ENCODE data around the gene NFE2L3.
"Not testable (repeated sequence)": the region's sequence is repeated elsewhere in the genome, so short reads cannot be mapped to it uniquely, and the experiment has no call there.

NFE2L3 gene

GRCh38 chr7:26186364-26187311, 34.6 kb downstream of the NFE2L3 start:
- no peak for DNase-seq (ENCODE audit: low read depth)

- no peak for DNase-seq (ENCODE audit: low read depth)
These were observed 35.6 kb downstream of the NFE2L3 start for GRCh38 chr7:26187380-26188205.

DNA sequence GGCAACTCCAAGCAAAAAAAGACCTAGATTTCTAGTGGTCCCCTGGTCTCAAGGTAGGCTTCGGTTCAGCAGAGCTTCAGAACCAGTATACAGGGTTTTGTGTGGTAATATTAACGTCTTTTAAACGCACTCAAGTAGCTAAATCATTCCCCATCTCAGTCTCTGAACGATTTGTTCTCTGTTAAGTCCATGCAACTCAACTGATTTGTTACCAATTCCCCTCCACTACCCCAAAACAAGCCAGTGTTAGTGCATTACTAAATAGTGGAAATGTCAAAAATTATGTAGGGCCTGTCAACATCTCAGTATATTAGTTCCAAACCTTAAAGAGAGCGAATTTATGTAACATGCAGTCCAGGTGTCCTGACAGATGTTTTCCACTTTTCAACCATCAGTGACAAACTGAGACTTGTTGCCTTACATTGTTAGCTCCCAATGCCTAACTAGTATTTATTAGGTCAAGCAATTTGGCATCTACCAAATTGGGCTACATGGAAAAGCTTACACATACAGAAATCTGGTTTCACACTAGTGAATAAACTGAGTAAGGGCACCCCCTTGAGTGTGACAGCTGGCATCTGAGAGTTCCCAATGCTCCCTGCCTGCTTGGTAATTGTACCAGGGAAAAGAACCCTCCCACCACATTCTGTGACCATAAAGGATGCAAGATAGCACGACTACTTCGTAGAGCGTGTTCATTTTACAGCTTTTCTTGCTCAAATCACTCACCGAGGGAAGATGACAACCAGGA, 36.4 kb downstream of the NFE2L3 start:
- no peak for DNase-seq (ENCODE audit: low read depth)

DNA sequence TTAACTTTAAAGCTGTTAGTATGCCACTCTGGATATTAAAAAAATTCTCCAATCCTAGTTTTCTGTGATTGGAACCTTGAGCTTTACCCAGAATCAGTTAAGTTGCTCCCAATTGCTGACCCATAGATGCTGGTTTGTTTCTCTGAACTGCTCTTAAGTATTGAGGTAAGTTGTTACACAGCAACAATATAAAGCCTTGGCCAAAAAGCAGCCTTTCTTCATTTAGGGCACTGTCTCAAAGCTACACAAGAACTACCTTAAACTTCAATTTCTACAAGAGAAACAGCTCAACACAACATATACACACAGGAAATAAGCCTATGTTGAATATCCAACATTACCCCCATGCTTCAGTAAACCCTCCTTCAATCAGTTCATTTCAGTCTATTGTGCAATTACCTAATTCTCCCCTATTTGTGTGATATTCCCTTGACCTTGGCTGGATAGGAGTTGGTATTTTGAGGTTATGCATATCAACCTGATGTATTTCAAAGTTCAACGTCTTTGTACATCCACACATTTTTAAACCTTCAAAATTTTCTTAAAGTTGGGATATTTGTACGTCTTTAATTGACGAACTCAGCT, 37.1 kb downstream of the NFE2L3 start:
- DNase-seq (ENCODE audit: low read depth), result no peak

GRCh38 chr7:26189697-26190096, 37.7 kb downstream of the NFE2L3 start:
- DNase-seq (ENCODE audit: low read depth), result no peak

GRCh38 chr7:26190417-26190869, 38.4 kb downstream of the NFE2L3 start:
- DNase-seq (ENCODE audit: low read depth), result no peak

GRCh38 chr7:26191233-26191973, 39.4 kb downstream of the NFE2L3 start:
- DNase-seq (ENCODE audit: low read depth), result no peak

DNA sequence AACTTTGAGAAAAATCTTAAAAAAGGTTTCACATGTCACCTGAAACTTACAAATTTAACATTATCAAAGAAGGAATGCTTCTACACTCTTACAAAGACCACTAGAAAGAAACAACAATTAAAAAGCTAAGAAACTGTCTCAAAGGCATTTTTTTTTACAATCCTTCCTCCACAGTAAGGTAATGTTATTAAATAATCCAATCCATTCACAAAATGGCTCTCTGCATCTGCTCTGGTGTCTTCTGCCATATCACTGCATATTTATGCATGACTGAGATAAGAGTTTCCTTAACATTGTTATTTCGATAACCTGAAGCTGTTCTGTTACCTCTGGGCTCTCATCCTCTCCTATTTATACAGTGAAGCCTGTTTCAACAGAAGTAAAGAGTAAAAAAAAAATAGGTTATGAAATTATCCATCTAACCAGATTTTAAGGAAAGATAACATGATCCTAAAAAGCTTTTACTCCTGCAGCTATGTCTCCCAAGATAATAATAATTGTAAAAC, 40.0 kb downstream of the NFE2L3 start:
- DNase-seq (ENCODE audit: low read depth), result no peak

GRCh38 chr7:26192485-26193087, 40.6 kb downstream of the NFE2L3 start:
- DNase-seq (ENCODE audit: low read depth), result no peak

DNA sequence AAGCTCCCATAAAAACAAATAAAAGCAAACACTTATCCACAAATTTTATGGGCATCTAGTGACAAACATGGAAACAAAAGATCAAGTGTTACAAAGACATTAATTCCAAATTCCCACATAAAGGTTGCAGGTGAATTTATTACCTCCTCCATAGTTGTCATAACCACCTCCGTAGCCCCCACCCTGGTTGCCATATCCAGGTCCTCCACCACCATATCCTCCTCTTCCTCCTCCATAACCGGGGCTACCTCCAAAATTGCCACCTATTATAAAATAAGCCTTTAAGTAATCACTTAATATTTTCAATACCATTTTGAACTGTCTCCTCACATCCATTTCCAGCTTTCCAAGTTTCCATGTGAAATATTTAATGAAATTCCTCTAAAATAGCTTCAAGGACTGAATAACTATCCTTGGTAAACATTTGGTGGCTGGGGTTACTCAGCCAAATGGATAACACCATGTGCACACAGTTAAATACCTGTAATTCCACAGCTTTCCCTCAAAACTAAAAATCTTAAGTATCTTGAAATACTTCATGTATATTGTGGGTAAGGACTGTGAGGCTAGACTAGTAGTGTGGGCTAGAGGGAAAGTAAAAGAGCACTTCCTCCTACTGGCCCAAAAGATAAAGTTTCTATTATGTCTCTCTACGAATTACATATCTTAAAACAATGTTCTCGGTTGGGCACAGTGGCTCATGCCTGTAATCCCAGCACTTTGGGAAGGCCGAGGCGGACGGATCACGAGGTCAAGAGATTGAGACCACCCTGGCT, 41.6 kb downstream of the NFE2L3 start:
- DNase-seq (ENCODE audit: low read depth), result no peak

GRCh38 chr7:26194764-26195163, 42.8 kb downstream of the NFE2L3 start:
- DNase-seq (ENCODE audit: low read depth), result not testable (repeated sequence)

DNA sequence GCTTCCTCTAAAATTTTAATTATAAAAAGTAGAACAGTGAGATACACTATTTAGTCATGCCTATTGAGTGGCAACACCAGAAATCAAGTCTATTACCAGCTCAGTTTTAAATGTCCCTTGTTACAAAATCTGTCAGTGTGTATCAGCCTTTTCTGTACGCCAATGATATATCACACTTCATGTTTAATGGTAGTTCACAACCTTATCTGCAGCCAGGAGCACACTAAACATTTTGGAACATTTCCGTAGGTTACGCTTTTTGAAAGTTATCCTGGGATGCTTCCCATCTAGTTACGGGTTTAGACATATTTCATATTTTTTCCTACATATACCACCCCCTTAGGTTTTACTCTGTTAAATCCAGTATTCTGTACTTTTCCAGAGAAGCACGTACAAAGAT, 43.2 kb downstream of the NFE2L3 start:
- DNase-seq (ENCODE audit: low read depth), result no peak

- DNase-seq (ENCODE audit: low read depth), result no peak
These were observed 44.1 kb downstream of the NFE2L3 start for GRCh38 chr7:26195867-26196657.

DNA sequence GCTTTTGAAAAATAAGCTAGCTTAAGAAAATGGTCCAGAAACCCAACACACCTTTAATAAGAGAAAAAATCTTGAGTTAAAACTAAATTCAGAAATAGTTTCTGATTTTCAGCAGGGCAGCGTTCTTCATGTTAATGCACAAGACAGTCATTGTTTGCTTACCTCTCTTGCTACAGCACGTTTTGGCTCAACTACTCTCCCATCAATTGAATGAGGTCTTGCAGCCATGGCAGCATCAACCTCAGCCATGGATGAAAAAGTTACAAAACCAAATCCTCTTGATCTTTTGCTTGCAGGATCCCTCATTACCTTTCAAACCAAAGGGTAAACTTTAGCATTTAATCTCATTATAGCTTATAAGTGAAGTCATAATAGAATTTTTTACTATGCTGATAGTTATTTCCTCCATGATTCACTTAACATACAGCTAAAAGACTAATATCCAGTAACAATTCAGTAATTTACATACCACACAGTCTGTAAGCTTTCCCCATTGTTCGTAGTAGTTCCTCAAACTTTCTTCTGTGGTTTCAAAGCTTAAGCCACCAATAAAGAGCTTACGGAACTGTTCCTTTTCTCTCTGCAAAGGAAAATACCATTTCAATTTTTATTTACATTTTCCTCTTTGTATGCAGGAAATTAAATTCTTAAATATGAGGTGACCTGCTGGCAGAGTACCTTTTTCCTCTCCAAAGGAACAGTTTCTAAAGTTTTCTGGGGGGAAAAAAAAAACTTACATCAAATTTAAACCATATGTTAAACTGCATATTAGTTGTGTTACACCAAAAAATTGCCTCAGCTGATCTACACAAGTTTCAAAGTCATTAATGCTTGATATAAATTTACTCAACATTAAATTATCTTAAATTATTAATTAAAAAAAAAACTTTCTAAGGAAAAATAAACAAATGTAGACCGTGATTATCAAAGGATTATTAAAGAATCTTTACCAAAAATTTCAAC, 45.4 kb downstream of the NFE2L3 start:
- no peak for DNase-seq (ENCODE audit: low read depth)

GRCh38 chr7:26198133-26198780, 46.3 kb downstream of the NFE2L3 start:
- no peak for DNase-seq (ENCODE audit: low read depth)

DNA sequence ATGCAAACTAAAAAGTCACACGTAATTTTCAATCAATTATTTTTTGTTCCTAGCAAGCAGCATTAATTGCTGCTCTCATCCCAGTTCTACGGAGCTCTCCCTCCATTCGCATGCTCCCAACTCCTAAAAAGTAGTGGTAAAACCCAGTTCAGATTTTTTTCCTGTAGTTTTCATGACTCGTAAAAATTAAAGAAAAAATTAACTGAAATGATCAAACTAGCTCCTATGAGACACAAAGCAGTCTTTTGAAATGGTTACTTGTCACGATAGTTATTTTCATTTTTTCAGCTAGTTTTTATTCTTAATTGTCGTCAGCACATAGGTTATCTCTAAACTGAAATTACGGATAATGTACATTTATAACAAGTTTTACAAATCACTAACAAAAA, 46.8 kb downstream of the NFE2L3 start:
- DNase-seq (ENCODE audit: low read depth), result no peak

Measured in stimulated activated CD8-positive, alpha-beta memory T cell treated with anti-CD3 and anti-CD28 coated beads, Interleukin-12 subunit alpha, Interleukin-12 subunit beta, amount 100 ng/mL, for 1 hour (primary cell).